ENCODE results near the gene MYRF. TPM values are rescaled to one million over a fixed set of nuclear protein-coding genes. Genes with fewer than 3 reads are reported as not detected.

Gene MYRF
- total RNA-seq, 1 donor from 2014 or later: 0.99 TPM

- Mint-ChIP-seq H3K36me3 (ENCODE audit: low read depth) (no peaks in the 10 kb centered on the region), H3K4me1 (ENCODE audit: low read depth) (no peaks in the 10 kb centered on the region), H3K27ac (peak overlapping the region; percentile 40), H3K9me3 (no peaks in the 10 kb centered on the region), H3K27me3 (ENCODE audit: insufficient read depth) (no peaks in the 10 kb centered on the region), H3K4me3 (no peak overlapping the region)
- intact Hi-C loops (cut with micrococcal nuclease): no loop called here
- DNase-seq (ENCODE audit: low spot score): no peak
These were observed 19.6 kb downstream of the MYRF start for GRCh38 chr11:61771985-61772455.

GRCh38 chr11:61773356-61773755, 20.9 kb downstream of the MYRF start:
- H3K4me1 Mint-ChIP-seq (ENCODE audit: low read depth): peaks cover 8% of the 10 kb centered on the region
- no peak for DNase-seq (ENCODE audit: low spot score)
- H3K36me3 Mint-ChIP-seq (ENCODE audit: low read depth): no peaks in the 10 kb centered on the region
- H3K27me3 Mint-ChIP-seq (ENCODE audit: insufficient read depth): no peaks in the 10 kb centered on the region
- no peaks in the 10 kb centered on the region for H3K9me3 Mint-ChIP-seq
- H3K4me3 Mint-ChIP-seq: no peak overlapping the region
- no peak overlapping the region for H3K27ac Mint-ChIP-seq
- intact Hi-C loops (cut with micrococcal nuclease): no loop called here

GRCh38 chr11:61773809-61774208, 21.4 kb downstream of the MYRF start:
- Mint-ChIP-seq H3K9me3 (no peaks in the 10 kb centered on the region), H3K36me3 (ENCODE audit: low read depth) (no peaks in the 10 kb centered on the region), H3K27ac (no peak overlapping the region), H3K4me3 (no peak overlapping the region), H3K4me1 (ENCODE audit: low read depth) (peaks cover 8% of the 10 kb centered on the region), H3K27me3 (ENCODE audit: insufficient read depth) (no peaks in the 10 kb centered on the region)
- intact Hi-C loops (cut with micrococcal nuclease): no loop called here
- DNase-seq (ENCODE audit: low spot score): no peak

- no peak for DNase-seq (ENCODE audit: low spot score)
- H3K4me1 Mint-ChIP-seq (ENCODE audit: low read depth): peaks cover 8% of the 10 kb centered on the region
- no peaks in the 10 kb centered on the region for H3K27me3 Mint-ChIP-seq (ENCODE audit: insufficient read depth)
- H3K4me3 Mint-ChIP-seq: no peak overlapping the region
- intact Hi-C loops (cut with micrococcal nuclease): no loop called here
- H3K9me3 Mint-ChIP-seq: no peaks in the 10 kb centered on the region
- H3K27ac Mint-ChIP-seq: no peak overlapping the region
- H3K36me3 Mint-ChIP-seq (ENCODE audit: low read depth): no peaks in the 10 kb centered on the region
These were observed 22.0 kb downstream of the MYRF start for GRCh38 chr11:61774411-61774810.

- intact Hi-C loops (cut with micrococcal nuclease): no loop called here
- H3K27ac Mint-ChIP-seq: no peak overlapping the region
- H3K36me3 Mint-ChIP-seq (ENCODE audit: low read depth): no peaks in the 10 kb centered on the region
- DNase-seq (ENCODE audit: low spot score): no peak
- no peaks in the 10 kb centered on the region for H3K27me3 Mint-ChIP-seq (ENCODE audit: insufficient read depth)
- H3K4me1 Mint-ChIP-seq (ENCODE audit: low read depth): peaks cover 8% of the 10 kb centered on the region
- no peak overlapping the region for H3K4me3 Mint-ChIP-seq
- H3K9me3 Mint-ChIP-seq: no peaks in the 10 kb centered on the region
These were observed 22.7 kb downstream of the MYRF start for GRCh38 chr11:61775106-61775505.

- Mint-ChIP-seq H3K9me3 (no peaks in the 10 kb centered on the region), H3K4me1 (ENCODE audit: low read depth) (peaks cover 8% of the 10 kb centered on the region), H3K36me3 (ENCODE audit: low read depth) (no peaks in the 10 kb centered on the region), H3K27ac (no peak overlapping the region), H3K27me3 (ENCODE audit: insufficient read depth) (no peaks in the 10 kb centered on the region), H3K4me3 (no peak overlapping the region)
- intact Hi-C loops (cut with micrococcal nuclease): loop anchor here (1.0 kb wide), 1 partner anchor 24 kb away; the partner anchor contains the start of gene MYRF
- DNase-seq (ENCODE audit: low spot score): no peak
These were observed 23.4 kb downstream of the MYRF start for GRCh38 chr11:61775606-61776554.

- no peaks in the 10 kb centered on the region for H3K36me3 Mint-ChIP-seq (ENCODE audit: low read depth)
- peak overlapping the region; percentile 41 for H3K4me3 Mint-ChIP-seq
- intact Hi-C loops (cut with micrococcal nuclease): loop anchor here (1.0 kb wide), 1 partner anchor 24 kb away; the partner anchor contains the start of gene MYRF
- H3K27me3 Mint-ChIP-seq (ENCODE audit: insufficient read depth): no peaks in the 10 kb centered on the region
- no peaks in the 10 kb centered on the region for H3K9me3 Mint-ChIP-seq
- no peak overlapping the region for H3K27ac Mint-ChIP-seq
- DNase-seq (ENCODE audit: low spot score): peak; percentile 48
- peaks cover 8% of the 10 kb centered on the region for H3K4me1 Mint-ChIP-seq (ENCODE audit: low read depth)
These were observed 24.2 kb downstream of the MYRF start for GRCh38 chr11:61776561-61777075.

GRCh38 chr11:61777234-61778090, 25.0 kb downstream of the MYRF start:
- peak; percentile 61 for DNase-seq (ENCODE audit: low spot score)
- peak overlapping the region; percentile 28 for H3K4me3 Mint-ChIP-seq
- H3K9me3 Mint-ChIP-seq: no peaks in the 10 kb centered on the region
- no peaks in the 10 kb centered on the region for H3K27me3 Mint-ChIP-seq (ENCODE audit: insufficient read depth)
- H3K27ac Mint-ChIP-seq: no peak overlapping the region
- intact Hi-C loops (cut with micrococcal nuclease): no loop called here
- peaks cover 8% of the 10 kb centered on the region for H3K4me1 Mint-ChIP-seq (ENCODE audit: low read depth)
- H3K36me3 Mint-ChIP-seq (ENCODE audit: low read depth): no peaks in the 10 kb centered on the region

- Mint-ChIP-seq H3K4me3 (no peak overlapping the region), H3K36me3 (ENCODE audit: low read depth) (no peaks in the 10 kb centered on the region), H3K27me3 (ENCODE audit: insufficient read depth) (no peaks in the 10 kb centered on the region), H3K9me3 (no peaks in the 10 kb centered on the region), H3K4me1 (ENCODE audit: low read depth) (peaks cover 8% of the 10 kb centered on the region), H3K27ac (no peak overlapping the region)
- intact Hi-C loops (cut with micrococcal nuclease): no loop called here
- no peak for DNase-seq (ENCODE audit: low spot score)
These were observed 26.0 kb downstream of the MYRF start for GRCh38 chr11:61778357-61778886.

GRCh38 chr11:61778920-61779650, 26.6 kb downstream of the MYRF start:
- H3K4me1 Mint-ChIP-seq (ENCODE audit: low read depth): peaks cover 8% of the 10 kb centered on the region
- intact Hi-C loops (cut with micrococcal nuclease): no loop called here
- H3K36me3 Mint-ChIP-seq (ENCODE audit: low read depth): peaks cover 2% of the 10 kb centered on the region
- DNase-seq (ENCODE audit: low spot score): no peak
- H3K9me3 Mint-ChIP-seq: no peaks in the 10 kb centered on the region
- no peak overlapping the region for H3K27ac Mint-ChIP-seq
- no peaks in the 10 kb centered on the region for H3K27me3 Mint-ChIP-seq (ENCODE audit: insufficient read depth)
- H3K4me3 Mint-ChIP-seq: no peak overlapping the region

GRCh38 chr11:61779666-61780525, 27.5 kb downstream of the MYRF start:
- H3K36me3 Mint-ChIP-seq (ENCODE audit: low read depth): peaks cover 6% of the 10 kb centered on the region
- no peak overlapping the region for H3K27ac Mint-ChIP-seq
- H3K9me3 Mint-ChIP-seq: no peaks in the 10 kb centered on the region
- intact Hi-C loops (cut with micrococcal nuclease): no loop called here
- no peak for DNase-seq (ENCODE audit: low spot score)
- H3K4me1 Mint-ChIP-seq (ENCODE audit: low read depth): peaks cover 8% of the 10 kb centered on the region
- no peaks in the 10 kb centered on the region for H3K27me3 Mint-ChIP-seq (ENCODE audit: insufficient read depth)
- H3K4me3 Mint-ChIP-seq: peak overlapping the region; percentile 40
